ENCODE measurements around the gene SMARCE1.

Gene SMARCE1

DNA sequence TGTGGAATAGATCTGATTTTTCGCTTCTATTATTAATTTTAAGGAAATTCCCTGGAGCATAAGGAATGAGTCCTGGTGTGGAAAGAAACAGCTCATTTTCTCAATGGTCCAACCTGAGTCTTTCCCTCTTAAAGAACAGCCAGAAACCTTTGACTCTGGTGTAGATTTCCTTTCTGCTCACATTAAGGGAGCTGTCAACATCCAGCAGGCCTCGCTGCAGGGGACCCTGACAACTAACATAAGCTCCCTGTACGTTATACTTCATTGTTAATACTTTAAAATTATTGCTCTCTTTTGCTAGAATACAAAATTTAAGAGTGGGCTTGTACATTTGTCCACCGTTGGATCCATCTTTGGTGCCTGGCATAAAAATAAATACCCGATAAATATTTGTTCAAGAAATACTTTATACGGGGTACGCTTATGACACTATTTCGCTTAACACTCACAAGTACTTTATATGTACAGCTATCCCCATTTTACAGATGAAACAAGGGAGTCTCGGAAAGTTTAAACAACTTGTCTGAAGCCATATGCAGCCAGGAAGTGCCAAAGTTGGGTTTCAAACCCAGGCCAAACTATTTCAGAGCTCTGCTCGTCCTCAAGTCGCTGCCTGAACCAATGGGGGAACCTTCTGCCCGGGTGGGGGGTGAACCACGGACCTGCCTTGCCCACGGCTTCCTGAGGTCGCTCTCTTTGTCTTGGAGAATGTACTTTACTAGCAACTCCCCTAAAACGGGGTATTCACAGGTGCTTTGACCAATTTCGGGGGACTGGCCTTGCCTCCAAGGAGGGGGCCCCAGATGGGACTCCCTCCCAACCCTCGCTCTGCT is 611 bp downstream of the SMARCE1 start:
- peak; percentile 6 to 13 for DNase-seq (ENCODE audit: extremely low read depth in 1 of 2, low read depth in 1 of 2)

DNA sequence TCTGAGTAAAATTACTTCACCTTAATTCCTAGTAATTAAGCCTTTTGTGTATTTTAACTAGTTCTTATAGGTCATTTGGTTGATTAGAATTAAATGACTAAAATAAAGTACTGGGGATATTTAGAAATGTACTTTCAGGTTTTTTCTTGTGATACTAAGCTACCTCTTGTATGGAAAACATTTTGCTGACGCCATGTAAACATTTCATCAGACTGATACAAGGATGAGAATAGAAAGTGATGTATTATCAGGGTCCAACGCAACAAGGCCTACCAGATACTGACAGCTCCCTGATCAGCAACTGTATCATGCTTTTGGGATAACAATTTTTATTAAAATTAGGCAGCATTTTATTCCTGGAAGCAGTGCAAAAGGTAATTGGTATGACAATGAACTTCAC is 1.7 kb downstream of the SMARCE1 start:
- DNase-seq (ENCODE audit: extremely low read depth in 1 of 2, low read depth in 1 of 2): no peak

DNA sequence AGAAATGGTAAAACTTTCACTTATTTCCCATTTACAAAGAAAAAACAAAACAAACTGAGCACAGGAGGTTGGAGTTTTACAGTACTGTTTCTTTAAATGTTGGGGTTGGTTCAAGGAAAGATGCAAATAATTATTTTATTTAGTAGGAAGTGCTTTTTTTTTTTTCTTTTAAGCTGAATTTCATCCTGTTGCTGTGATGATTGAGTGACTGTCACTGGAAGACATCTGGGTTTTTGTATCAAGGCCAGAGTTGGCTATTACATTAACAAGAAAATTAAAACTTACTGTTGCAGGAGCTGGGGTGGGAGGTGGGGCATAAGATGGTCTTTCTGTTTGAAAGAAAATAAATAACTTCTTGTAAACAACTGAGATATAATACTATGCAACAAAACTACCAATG is 2.3 kb downstream of the SMARCE1 start:
- DNase-seq (ENCODE audit: extremely low read depth in 1 of 2, low read depth in 1 of 2): no peak

DNA sequence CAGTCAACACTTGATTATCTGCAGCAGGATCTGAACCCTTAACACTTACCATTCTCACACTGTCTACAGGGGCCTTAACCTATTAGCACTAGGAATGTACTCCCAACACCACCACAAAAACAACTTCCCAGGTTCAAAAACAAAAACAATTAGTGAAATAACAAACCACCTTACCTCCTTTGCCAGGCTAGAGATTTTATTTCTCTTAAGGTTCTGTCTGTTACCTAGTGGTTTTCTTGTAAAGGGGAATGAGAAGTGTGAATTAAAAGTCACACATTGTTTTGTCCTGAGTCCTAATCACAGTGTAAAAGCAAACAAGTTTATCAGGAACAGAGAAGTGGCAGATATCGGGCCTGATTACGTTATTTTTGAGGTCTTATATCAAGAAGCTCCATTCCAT is 9.7 kb downstream of the SMARCE1 start:
- no peak for DNase-seq (ENCODE audit: extremely low read depth in 1 of 2, low read depth in 1 of 2)

DNA sequence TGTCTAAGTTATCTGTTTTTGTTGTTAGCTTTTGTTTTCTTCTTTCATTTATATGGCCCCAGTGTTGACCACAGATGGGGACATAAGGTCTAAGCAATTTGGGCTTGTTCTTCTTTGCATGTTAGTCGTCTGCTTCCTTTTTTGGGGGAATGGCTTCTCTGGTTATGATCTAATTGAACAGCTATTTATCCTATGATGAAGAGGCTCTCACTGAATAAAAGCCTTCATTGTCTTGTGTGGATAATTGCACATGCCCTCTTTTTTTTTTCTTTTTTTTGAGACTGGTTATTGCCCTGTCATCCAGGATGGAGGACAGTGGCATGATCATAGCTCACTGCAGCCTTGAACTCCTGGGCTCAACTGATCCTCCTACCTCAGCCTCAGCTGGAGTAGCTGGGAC is 13.7 kb downstream of the SMARCE1 start:
- no peak for DNase-seq (ENCODE audit: extremely low read depth in 1 of 2, low read depth in 1 of 2)

DNA sequence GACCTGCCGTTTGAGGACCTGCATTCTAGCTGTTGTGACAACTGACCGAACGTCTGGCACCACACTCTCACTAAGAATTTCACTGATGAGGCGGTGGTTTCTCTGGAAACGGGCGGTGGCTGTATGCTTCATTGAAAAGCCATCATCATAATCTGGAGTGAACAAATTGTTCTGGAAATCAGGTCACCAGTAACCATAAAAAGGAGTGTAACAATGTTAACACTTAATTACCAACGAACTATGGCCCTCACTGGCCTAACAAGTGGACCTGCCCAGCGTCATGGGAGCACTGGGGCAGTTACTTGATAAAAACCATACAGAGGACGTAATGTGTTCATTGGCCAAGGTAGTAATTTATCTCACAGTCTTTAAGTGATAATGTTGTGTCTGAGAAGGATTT is 15.4 kb downstream of the SMARCE1 start:
- no peak for DNase-seq (ENCODE audit: extremely low read depth in 1 of 2, low read depth in 1 of 2)

DNA sequence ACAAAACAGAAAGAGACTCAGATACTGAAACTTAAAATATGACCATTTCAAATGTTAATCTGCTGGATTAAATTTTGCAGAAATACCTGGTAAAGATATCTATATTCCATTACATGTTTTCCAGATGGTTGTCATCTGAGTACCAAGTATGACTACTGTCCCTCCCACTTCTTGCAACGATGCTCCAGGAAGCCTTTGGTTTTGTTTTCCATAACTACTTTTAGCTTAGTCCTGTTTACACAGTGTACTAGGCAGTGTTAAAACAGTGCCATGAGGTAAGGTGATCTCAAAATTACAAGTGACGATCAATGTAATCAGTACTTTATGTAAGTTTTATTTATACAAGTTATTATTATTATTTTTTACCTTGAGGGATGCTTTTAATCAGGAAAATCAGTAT is 17.8 kb downstream of the SMARCE1 start:
- DNase-seq (ENCODE audit: extremely low read depth in 1 of 2, low read depth in 1 of 2): no peak

DNA sequence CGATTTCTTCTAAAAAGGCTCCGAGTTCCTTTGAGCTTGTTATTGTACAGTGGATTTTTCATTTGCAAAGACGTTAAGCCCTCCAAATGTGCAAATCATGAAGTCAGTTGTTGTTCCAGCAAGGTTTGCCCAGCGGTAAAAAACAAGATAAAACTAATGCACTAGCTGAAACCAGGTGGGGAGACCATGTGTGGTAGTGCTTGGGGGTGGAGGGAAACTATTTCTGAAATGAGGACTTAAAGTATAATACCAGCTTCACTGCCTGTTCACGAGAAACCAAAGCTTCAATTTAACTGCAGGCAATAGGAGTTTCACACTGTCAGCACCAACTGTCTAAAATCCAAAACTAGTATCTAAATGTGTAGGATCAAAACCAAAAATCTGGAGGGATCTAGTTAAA is 22.3 kb downstream of the SMARCE1 start:
- no peak for DNase-seq (ENCODE audit: extremely low read depth in 1 of 2, low read depth in 1 of 2)

DNA sequence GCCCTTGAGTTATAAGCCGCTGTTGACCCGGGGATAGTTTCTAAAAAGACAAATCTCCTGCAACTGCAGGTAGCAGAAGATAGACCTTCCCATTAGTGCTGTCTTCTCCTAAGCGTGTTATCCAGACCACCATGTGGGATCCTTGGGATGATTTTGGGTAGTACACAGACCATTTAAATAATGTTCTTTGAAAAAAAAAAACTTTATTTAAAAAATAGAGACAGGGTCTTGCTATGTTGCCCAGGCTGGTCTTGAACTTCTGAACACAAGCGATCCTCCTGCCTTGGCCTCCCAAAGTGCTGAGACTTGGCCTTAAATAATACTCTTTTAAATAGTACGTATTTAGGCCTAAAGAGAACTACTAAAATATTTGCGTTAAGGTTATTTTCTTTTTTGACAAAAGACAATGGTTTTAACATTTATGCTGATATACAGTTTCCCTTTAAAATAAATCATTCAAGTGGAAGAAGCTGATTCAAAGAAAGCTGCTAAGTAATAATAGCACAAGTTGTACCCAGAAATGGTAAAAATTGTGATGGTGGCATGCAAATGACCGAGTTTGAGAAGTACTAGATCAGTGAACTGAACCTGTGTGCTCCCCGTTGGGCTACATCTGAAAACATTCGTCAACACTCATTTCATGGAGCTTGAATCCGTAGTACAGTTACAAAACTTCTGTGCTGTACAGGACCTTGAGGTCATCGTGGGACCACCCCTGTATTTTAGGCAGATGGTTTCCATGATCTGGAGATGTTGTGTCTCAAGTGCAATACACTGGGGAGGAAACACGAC is 24.0 kb downstream of the SMARCE1 start:
- DNase-seq (ENCODE audit: extremely low read depth in 1 of 2, low read depth in 1 of 2): no peak

DNA sequence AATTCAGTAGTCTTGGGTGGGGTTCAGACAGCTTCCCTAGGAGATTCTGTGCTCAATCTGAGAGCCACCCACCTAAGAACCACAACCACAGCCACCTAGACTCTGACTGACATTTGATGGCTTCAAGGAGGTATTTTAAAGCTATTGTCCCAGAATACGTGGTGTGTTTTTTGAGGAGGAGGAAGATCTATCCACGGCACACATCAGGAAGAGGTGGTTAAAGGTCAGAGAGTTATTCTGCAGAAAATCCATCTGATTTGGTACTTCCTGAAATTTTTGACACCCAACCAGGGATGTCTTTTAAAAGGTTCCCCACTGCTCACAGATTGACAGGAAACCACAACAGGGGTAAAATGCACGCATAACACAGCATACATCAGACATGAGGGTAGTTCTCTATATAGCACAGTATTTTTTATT is 25.1 kb downstream of the SMARCE1 start:
- no peak for DNase-seq (ENCODE audit: extremely low read depth in 1 of 2, low read depth in 1 of 2)

DNA sequence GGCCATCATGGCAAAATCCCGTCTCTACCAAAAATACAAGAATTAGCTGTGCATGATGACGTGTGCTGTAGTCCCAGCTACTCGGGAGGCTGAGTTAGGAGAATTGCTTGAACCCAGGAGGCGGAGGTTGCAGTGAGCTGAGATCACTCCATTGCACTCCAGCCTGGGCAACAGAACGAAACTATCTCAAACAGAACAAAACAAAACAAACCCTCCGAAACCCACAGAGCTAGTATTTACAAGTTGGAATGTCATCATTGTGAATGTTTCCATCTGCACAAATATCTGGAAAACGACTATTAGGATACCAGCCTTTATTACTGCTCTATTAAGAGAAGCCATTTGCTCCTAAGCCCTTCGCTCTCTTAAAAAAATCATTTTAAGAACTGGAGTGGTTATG is 26.0 kb downstream of the SMARCE1 start:
- no peak for DNase-seq (ENCODE audit: extremely low read depth in 1 of 2, low read depth in 1 of 2)

DNA sequence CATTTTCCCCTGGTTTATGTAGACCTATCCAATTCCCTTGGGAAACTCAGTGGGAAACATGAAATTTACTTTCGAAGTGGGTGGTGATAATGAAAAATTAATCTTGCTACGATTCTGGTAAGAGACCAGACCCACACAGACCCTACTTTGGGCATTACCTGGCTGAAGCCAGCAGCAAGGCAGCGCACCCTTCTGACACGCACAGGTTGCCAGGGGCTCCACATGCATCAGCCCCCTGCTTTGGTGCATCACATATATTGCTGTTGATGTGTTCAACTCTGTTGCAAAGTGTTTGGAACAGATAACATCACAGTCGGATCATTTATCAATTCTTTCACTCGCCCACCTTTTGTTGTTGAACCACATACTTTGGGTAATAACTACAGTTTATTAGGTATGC is 26.6 kb downstream of the SMARCE1 start:
- DNase-seq (ENCODE audit: extremely low read depth in 1 of 2, low read depth in 1 of 2): no peak

DNA sequence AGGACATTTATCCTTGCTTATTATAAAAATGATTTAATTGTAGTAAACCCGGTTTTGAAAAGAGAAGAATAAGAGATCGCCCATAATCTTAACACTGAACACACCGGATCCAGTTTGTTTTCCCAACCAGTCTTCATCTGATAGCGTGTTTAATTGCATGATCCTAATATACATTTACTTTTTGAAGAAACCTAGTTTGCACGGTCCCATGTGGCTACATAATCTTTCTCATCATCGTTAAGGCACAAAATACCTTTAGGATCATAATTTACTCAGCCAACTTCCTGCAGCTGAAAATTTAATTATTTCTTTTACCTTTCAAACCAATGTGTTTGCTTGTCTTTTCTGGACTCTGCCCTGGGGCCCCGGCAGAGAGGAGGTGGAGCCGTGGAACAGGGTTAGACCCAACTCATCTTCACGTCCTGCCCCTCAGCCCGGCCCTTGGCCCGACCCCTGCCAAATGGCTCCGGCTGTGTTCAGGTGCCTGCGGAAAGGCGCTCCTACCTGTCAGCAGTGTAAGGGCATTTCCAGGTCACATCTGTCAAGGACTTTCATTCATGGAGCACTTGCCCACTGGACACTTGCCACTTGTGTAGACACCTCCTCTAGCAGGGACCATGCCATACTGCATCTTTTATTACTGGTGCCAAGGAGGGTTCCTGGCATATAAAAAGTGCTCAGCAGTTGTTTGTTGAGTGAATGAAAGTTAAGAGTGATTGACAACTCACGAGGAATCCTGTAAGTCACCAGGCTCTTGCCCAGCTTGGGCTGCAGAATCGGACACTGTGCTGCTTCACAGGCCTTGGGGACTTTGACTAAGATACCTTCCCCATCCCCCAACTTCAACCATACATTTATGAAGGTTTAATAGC is 28.6 kb downstream of the SMARCE1 start:
- DNase-seq (ENCODE audit: extremely low read depth in 1 of 2, low read depth in 1 of 2): no peak

DNA sequence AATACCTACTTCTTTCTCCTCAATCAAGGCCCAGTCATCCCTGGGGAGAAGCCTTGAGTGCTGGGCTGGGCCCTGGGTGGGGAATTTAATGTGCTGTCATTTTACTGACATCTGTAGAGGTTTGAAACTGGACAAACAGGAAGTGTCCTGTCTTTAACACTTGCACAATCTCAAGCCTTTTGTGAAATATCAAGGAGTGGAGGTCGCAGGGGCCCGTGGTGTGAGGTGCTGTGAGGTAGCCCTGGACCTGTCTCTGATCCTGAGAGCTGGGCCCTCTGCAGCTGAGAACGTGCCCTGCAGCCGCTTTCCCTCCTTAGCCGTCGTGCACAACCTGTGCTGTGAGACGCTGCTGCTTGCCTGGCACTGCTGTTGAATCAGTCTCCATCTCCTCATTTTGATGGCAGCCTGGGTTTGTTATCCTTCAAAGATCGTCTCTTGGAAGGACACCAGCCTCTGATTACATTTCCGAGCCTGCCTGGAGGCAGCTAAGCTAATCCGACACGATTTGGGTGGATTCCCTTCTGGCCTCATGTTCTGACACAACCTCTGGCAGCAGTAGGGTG is 29.9 kb downstream of the SMARCE1 start:
- no peak for DNase-seq (ENCODE audit: extremely low read depth in 1 of 2, low read depth in 1 of 2)

DNA sequence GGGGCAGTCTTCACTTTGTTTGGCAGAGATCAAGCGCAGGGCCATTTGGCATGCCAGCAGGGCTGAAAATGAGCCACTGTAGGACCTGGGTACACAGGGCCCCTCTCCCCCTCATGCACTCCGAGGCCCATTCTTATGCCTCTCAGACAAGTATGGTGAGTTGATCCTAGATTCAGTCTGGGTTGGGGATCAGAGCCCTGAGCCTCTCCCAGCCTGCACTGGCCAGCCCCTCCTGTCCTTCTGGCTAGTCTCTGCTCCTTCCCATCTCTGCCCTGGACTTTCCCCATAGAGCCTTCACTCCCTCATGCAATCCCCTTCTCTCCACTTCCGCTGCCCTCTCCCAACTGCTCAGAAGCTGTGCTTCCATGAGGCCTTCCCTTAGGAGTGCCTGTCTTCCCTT is 31.0 kb downstream of the SMARCE1 start:
- no peak for DNase-seq (ENCODE audit: extremely low read depth in 1 of 2, low read depth in 1 of 2)

DNA sequence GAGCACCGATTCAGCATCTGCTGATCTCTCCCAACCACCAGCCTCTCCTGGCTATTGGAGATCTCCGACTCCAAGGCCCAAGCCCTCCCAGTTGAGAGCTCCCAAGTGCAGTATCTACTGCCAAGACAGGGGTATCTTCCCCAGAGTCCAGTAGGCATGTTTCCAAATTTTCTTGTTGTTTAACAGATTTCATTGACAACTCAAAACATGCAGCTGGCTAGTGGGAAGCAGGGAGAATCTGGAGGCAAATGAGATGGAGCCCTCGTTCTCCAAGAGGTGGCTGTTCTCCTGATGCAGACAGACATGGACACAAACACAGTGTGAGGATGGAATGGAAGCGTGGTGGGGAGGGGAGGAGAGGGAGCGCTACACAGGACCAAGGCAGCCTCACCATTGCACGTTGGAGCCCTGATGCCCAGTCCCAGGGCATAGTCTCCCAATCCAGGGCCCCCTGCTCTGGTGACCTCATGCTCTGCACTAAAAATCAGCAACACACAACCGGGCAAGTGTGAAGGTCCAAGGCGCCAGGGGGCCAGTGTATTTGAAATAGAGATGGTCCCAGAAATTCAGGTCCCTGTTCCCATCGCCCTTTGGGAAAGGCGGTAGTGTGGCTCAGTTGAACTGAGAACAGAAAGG is 31.7 kb downstream of the SMARCE1 start:
- no peak for DNase-seq (ENCODE audit: extremely low read depth in 1 of 2, low read depth in 1 of 2)

DNA sequence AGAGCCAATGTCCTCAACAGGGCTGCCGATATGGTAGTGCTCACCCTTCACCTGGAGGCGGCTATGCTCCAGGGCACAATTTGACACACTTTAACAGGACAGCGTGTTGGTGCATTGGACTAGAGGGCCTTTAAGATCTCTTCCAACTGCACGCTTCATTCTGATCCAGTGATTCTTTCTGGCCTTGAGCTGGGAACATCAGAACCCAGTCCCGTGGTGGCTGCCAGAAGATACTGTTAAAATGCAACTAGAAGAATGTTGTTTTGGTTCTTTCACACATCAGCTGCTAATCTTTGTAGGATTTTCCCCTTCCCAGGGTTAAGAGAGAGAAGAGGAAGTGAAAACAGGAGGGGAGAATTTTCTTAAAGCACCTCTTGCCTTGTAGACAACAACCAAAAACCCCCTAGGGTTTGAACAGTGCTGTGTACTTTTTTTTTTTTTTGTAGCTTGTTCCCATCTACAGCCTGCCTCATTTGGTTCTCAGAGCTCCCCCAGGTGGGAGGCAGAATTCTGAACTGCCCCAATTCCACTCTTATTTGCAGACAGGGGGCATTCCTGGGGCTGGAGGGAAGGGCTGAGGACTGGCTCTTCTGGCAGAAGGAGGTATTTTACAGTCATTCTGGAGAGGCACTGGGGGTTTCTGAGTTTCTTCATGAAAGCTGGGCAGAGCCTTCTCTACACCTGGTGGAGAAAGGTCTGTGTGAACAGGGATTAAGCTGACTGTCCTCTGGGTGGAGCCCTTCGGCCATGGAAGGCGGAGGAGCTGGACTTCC is 32.4 kb downstream of the SMARCE1 start:
- DNase-seq (ENCODE audit: extremely low read depth in 1 of 2, low read depth in 1 of 2): no peak

DNA sequence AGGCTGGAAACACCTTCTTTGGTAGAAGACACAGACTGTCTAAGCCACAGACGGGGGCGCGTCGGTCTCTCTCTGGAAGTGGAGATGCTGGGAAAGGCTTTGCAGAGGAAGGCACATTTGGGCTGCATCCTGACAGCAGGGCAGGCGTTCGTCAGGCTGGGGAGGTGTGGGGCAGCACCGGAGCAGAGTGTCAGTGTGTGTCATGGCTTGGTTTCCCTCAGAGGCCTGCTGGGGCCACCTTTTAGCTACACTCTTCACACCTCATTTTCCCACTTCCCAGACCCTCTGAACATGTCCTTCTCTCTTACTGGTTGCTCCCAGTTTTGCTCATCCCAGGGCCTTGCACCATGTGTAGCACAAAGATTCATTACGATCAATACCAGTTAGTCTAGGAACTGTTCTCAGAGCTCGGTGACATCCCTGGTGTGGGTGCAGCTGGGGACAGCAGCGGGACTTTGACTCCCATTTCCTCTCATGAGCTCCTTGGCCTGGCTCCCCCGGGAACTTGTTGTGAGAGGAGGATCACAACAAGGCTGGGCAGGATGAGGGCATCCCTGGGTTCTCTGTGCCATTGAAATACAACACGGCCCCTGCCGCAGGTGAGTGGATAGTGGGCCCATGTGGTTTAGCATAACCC is 33.1 kb downstream of the SMARCE1 start:
- no peak for DNase-seq (ENCODE audit: extremely low read depth in 1 of 2, low read depth in 1 of 2)

DNA sequence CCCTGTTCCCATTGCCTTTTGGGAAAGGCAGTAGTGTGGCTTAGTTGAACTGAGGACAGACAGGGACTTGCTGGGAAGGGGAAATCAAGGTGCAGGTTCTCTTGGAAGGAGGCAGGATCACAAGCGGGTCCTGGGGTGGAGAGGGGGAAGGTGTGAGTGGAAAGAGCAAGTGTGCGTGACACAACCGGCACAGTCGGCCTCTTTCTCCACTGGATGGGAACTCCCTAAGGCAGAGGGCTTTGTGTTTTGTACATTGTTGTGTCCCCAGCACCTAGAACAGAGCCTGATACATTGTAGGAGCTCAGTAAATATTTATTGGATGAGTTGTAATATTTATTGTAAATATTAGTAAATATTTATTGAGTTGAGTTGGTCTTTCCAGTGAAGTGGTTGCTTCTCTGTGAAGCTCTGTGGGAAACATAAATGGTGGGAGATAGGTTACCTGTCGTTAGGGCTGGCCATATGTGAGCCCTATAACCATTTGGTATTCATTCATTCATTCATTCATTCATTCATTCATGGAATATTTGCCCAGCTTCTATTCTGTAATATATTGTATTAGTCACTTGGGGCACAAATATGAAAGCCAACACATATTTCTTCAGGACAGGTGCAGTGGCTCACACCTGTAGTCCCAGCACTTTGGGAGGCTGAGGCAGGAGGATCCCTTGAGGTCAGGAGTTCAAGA is 34.0 kb downstream of the SMARCE1 start:
- no peak for DNase-seq (ENCODE audit: extremely low read depth in 1 of 2, low read depth in 1 of 2)
